Glomerular endothelial cell (primary cell): ENCODE data around the gene TSPAN5. TPM values are rescaled to one million over a fixed set of nuclear protein-coding genes. Genes with fewer than 3 reads are reported as not detected.
A peak's percentile ranks its signal among the peaks of the same experiment; 100 is the strongest.
"Not testable (repeated sequence)": the region's sequence is repeated elsewhere in the genome, so short reads cannot be mapped to it uniquely, and the experiment has no call there.

Experiments
- DNase-seq: peaks from one replicate; pipeline ENCODE4 v3.0.0-alpha.2; 2011; ENCODE audit warnings: low read depth, low spot score; ENCODE audit errors: extremely low read depth
- total RNA-seq: library from RNA; depleted of rRNA; stranded (reverse); fragments of >200 nt; gene quantifications from 2 replicates; pipeline ENCODE4 v1.2.3, GENCODE V29; 2015

The TSPAN5 gene
- total RNA-seq, 1 donor from 2014 or later, result 35.6 TPM

- no peak for DNase-seq
Observed at GRCh38 chr4:98470366-98470765, 188.0 kb downstream of the TSPAN5 start.

GRCh38 chr4:98469771-98470170 is 188.6 kb downstream of the TSPAN5 start:
- no peak for DNase-seq

DNA sequence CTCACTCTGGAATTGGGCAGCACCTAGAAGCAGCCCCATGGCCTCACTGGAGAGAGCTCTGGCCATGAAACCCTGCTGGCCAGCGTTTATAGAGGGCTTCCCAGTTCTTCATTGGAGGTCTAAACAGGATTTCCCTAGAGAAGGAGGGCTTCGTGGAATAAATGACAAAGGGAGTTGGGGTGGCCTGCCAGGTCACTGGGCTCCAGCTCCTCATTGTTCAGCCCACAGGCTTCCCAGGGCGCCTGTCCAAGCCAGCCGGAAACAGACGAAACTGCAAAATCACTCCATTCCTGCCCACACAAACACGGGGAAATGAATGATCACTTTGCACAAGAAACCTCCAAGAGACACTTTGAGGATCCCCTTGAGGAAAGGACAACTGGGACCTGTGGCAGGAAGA is 189.7 kb downstream of the TSPAN5 start:
- no peak for DNase-seq

GRCh38 chr4:98467627-98468072 is 190.8 kb downstream of the TSPAN5 start:
- peak; percentile 78 for DNase-seq

DNA sequence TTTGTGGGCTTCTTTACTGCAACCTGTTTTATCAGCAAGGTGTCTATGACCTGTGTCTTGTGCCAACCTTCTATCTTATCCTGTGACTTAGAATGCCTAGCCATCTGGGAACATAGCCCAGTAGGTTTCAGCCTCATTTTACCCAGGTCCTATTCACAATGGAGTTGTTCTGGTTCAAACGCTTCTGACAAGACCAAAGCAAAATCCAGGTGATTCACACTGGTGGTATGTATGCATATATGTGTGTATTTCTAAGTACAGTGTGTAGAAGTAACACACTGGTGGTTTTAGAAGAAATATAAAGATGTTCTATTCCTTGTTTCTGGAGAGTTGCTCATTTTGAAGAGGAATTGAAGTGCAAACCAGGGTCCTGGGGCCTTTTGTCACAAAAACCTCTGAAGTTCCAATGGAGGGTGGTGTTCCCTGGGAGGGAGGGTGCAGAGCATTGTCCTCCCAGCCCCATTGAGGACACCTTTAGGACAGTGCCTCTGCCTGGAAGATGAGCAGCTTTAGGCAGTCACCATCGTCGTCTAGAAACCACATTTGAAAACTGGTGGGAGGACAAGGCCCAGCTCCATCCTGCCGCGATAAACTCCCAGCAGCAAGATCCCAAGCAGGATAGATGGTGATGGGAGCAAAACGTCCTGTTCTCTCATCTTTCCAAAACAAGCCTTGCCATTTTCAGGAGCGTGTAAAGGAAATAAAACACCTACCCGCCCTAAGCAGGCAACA is 191.4 kb downstream of the TSPAN5 start:
- no peak for DNase-seq

GRCh38 chr4:98462487-98462886 is 195.9 kb downstream of the TSPAN5 start:
- no peak for DNase-seq

DNA sequence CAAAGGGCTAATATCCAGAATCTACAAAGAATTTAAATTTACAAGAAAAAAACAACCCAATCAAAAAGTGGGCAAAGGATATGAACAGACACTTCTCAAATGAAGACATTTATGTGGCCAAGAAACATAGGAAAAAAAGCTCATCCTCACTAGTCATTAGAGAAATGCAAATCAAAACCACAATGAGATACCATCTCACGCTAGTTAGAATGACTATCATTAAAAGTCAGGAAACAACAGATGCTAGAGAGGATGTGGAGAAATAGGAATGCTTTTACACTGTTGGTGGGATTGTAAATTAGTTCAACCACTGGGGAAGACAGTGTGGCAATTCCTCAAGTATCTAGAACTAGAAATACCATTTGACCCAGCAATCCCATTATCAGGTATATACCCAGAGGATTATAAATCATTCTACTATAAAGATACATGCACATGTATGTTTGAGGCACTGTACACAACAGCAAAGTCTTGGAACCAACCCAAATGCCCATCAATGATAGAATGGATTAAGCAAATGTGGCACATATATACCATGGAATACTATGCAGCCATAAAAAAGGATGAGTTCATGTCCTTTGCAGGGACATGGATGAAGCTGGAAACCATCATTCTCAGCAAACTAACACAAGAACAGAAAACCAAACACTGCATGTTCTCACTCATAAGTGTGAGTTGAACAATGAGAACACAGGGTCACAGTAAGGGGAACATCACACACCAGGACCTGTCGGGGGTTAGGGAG is 197.1 kb downstream of the TSPAN5 start:
- not testable (repeated sequence) for DNase-seq

DNA sequence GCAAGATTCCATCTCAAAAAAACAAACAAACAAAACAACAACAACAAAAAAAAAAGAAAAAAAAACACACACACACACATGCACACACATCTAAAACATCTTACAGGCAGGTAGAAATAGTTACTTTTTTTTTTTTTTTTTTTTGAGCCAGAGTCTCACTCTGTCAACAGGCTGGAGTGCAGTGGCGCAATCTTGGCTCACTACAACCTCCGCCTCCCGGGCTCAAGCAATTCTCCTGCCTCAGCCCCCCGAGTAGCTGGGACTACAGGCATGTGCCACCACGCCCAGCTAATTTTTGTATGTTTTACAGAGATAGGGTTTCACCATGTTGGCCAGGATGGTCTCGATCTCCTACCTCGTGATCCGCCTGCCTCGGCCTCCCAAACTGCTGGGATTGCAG is 201.0 kb downstream of the TSPAN5 start:
- DNase-seq, result not testable (repeated sequence)

DNA sequence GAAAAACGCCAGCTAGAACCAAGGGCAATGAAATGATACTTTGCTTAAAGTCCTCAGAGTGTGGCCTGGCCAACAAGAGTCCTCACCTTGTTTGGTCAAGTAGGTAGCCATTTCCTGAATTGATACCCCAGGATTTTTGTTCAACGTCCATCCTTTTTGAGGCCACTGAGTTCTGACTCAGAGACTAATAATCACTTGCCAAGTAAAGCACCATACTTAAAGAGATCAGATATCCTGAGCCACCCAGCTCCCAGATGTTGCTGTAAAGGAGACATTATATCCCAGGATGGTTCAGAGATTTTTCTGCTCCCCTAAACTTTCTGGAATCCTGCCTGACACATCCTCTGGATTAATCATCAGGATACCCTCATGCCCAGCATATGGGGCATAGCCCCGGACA is 206.3 kb downstream of the TSPAN5 start:
- no peak for DNase-seq

GRCh38 chr4:98448908-98449307 is 209.5 kb downstream of the TSPAN5 start:
- DNase-seq, result no peak

GRCh38 chr4:98447648-98448047 is 210.8 kb downstream of the TSPAN5 start:
- no peak for DNase-seq

DNA sequence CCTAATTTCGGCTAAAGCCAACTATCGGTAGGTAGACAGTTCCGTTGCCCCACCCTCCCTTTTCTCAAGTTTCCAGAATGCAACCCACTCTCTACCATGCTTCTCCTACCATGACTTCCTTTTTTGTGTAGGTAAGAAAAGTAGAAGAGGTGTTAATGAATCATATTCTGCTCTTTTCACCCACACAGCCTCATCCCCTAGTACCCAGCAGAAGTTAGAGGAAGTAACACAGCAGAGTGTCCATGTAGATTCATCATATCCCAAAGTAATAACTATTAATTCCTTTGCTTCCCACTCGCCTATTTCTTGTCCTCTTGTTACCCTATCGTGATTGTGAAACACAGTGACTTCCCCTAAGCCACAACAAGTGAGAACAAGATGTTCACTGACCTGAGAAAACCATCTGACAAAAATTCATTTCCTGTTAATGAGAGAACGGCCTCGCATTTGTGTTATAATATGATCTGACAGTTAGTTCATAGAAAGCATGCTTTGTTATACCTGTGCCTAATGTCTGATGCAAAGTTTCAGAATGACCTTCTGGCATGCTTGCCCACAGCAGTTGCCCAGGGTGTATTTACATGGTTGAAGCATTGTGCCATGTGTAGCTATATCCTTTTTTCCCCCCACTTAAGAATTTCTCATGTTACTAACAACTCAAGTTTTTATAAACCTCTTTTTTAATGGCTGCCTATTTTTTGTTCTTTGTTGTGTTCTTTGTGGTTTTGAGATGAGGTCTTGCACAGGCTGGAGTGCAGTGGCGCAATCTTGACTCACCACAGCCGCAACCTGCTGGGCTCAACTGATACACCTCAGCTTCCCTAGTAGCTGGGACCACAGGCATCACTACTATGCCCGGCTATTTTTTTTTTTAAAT is 211.7 kb downstream of the TSPAN5 start:
- no peak for DNase-seq

- DNase-seq, result no peak
Observed at GRCh38 chr4:98444371-98444770, 214.0 kb downstream of the TSPAN5 start.

- no peak for DNase-seq
Observed at GRCh38 chr4:98434816-98435215, 223.6 kb downstream of the TSPAN5 start.

DNA sequence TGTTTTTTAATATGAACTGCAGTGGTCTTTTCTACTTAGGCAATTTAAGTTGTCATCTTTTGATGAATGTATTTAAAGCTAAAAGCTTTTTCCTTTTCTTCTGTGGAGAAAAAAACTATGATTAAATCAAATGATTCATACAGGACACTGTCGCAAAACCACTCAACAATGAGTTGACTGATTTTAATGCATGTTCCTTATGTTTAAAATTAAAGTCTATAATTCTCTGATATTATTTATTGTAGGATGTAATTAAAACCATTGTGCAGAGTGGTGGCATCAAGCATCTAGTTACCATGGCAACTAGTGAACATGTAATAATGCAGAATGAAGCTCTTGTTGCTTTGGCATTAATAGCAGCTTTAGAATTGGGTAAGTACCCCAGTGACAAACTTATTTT is 224.7 kb downstream of the TSPAN5 start:
- no peak for DNase-seq

DNA sequence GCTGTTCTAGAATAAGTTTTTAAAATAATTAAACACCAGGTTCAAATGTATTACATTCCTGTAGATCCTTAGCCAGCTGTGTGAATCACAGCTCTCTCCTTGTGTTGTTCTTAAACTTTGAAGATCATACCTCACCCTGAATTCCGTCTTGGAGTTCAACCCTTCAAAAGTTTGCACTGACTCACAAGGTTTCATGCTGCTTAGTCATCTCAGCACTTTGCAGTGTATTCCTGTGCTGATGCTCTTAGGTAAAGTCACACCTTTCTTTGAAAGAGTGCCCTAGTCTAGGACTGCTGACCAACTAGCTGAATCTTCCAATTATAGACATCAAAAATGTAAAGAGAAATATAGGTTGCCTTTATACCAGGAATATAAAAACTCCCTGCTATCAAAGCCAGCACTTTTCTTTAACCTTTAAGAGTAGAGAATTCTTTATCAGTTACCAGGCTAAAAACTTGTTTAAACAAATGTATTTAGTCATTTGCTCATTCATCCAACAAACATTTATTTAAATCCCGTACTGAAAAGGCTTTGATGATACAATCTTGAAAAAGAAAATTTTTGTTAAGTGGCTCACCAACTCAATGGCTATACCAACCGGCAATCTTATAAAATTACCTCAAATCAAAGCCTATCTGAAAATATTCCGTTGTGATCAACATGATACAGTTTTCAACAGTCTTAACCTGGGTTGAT is 227.6 kb downstream of the TSPAN5 start:
- no peak for DNase-seq

GRCh38 chr4:98423009-98423408 is 235.4 kb downstream of the TSPAN5 start:
- DNase-seq, result no peak

DNA sequence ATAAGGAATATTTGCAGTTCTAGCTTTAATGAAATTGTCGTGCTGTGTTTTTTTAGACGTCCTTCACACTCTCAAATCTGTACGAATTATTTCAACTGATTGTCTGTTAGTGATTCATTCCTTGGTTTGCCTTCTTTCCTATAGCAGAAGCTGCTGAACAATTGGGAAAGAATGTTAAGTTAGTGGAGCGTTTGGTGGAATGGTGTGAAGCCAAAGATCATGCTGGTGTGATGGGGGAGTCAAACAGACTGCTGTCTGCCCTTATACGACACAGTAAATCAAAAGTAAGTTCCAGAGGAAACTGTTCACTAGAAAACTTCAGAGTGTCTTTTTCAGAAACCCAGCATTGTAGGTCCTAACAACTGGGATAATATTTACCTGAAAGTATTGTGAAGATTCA is 237.3 kb downstream of the TSPAN5 start:
- DNase-seq, result no peak
